ENCODE measurements around the gene KCNIP1. TPM values are rescaled to one million over a fixed set of nuclear protein-coding genes. Genes with fewer than 3 reads are reported as not detected.

Gene KCNIP1
- total and polyA plus RNA-seq, 10 of the 15 experiments (the other 5 are each of a cell fraction or from before 2014, with no cell fraction given) = not detected

DNA sequence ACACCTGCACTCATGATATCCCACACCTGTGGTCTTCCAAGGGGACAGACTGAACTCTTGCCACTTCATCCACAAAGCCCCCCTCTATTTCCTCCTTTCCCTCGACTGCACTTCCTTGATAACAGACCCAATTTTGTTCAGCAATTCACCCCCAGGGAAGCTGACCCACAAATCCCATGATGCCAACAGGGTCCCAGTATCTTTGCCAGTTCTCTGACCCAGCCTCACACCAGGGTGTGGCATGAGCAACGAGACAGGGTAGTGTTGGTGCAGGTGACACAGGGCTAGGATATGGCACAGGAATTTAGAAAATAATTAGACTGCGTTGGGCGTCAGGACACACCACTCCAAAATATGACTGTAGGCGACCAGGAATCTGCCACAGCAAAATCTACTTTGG, 30.2 kb upstream of the KCNIP1 start:
- H3K27ac ChIP-seq (ENCODE audit: control insufficient read depth, insufficient read depth) = no peak overlapping the region
- no peaks in the 10 kb centered on the region for H3K79me2 ChIP-seq (ENCODE audit: control insufficient read depth, insufficient read depth, low read length)
- H3K4me3 ChIP-seq = no peak overlapping the region
- in situ Hi-C loops (cut with MboI) = no loop called here
- no peaks in the 10 kb centered on the region for H3K36me3 ChIP-seq (ENCODE audit: control insufficient read depth in 2 of 2, insufficient read depth in 2 of 2, low read length in 1 of 2)
- no peaks in the 10 kb centered on the region; a peak in 2 of 4 replicates for H3K27me3 ChIP-seq (replicated peaks in 1 of 2; ENCODE audit: control insufficient read depth in 2 of 2, insufficient read depth in 2 of 2, low read length in 1 of 2)
- SMC1A ChIA-PET (ENCODE audit: uncharacterized antibody, unreplicated experiment) = no interaction called here
- RAD21 ChIA-PET (ENCODE audit: unreplicated experiment) = no interaction called here
- TF ChIP-seq WRNIP1 (IDR thresholded peaks at IDR 0.05; ENCODE audit: borderline replicate concordance, low read depth, low read length) = no peak
- TF ChIP-seq SUPT20H (IDR thresholded peaks at IDR 0.05; ENCODE audit: borderline replicate concordance, control insufficient read depth, low read depth, low read length) = no peak
- no peak for TF ChIP-seq ETV6 (conservative IDR thresholded peaks at IDR 0.05 in 1 of 2, IDR thresholded peaks at IDR 0.05 in 1 of 2; ENCODE audit: borderline replicate concordance in 1 of 2, low read depth in 1 of 2)
- TF ChIP-seq CHD1 (IDR thresholded peaks at IDR 0.05; ENCODE audit: low read depth, low read length) = no peak
- no peak for TF ChIP-seq JUND (IDR thresholded peaks at IDR 0.05; ENCODE audit: low read depth, low read length)
- TF ChIP-seq EED (IDR thresholded peaks at IDR 0.05; ENCODE audit: low read depth) = no peak
- WGBS (ENCODE audit: insufficient coverage, insufficient replicate concordance, low lambda C conversion rate, missing lambda C conversion rate) = 33% methylated on average over 5 of the region's 5 CpGs
- no peak overlapping the region for H2AFZ ChIP-seq (ENCODE audit: control insufficient read depth, low read depth, low read length)
- no peak overlapping the region for H3K9ac ChIP-seq (ENCODE audit: control insufficient read depth, insufficient read depth, low read length)
- no peak overlapping the region for H3K4me2 ChIP-seq (ENCODE audit: control insufficient read depth, insufficient read depth)
- ATAC-seq = no peak
- BruUV-seq (replicated peaks) = no TSS peak
- H3K4me1 ChIP-seq (ENCODE audit: control insufficient read depth, insufficient read depth, low read length) = no peaks in the 10 kb centered on the region
- CTCF ChIA-PET = no interaction called here
- no peaks in the 10 kb centered on the region for H4K20me1 ChIP-seq (ENCODE audit: control insufficient read depth, insufficient read depth)
- intact Hi-C loops (cut with micrococcal nuclease; ENCODE audit: unreplicated experiment) = no loop called here
- H3K9me3 ChIP-seq (replicated peaks; ENCODE audit: control insufficient read depth, insufficient read depth, low read length) = no peaks in the 10 kb centered on the region; the same call in 2 of the 3 replicates
- POLR2A ChIA-PET = no interaction called here
- FAIRE-seq = no peak
- no peak for DNase-seq (ENCODE audit: low read depth, low spot score)

GRCh38 chr5:170474489-170475274, 29.1 kb upstream of the KCNIP1 start:
- DNase-seq (ENCODE audit: low read depth, low spot score) (no peak), FAIRE-seq (no peak), ATAC-seq (no peak)
- H3K9ac ChIP-seq (ENCODE audit: control insufficient read depth, insufficient read depth, low read length) = no peak overlapping the region
- BruUV-seq (replicated peaks) = no TSS peak
- RAD21 ChIA-PET (ENCODE audit: unreplicated experiment) = no interaction called here
- in situ Hi-C loops (cut with MboI) (no loop called here), intact Hi-C loops (cut with micrococcal nuclease; ENCODE audit: unreplicated experiment) (no loop called here)
- no peak overlapping the region for H3K4me3 ChIP-seq
- H3K4me2 ChIP-seq (ENCODE audit: control insufficient read depth, insufficient read depth) = no peak overlapping the region
- SMC1A ChIA-PET (ENCODE audit: uncharacterized antibody, unreplicated experiment) = no interaction called here
- H4K20me1 ChIP-seq (ENCODE audit: control insufficient read depth, insufficient read depth) = no peaks in the 10 kb centered on the region
- no peak overlapping the region for H2AFZ ChIP-seq (ENCODE audit: control insufficient read depth, low read depth, low read length)
- CTCF ChIA-PET = interaction anchor here (1.6 kb wide), 1 partner anchor 48 kb away, joined by 5 read pairs; no protein-coding TSS in a partner anchor
- no peaks in the 10 kb centered on the region for H3K4me1 ChIP-seq (ENCODE audit: control insufficient read depth, insufficient read depth, low read length)
- no peaks in the 10 kb centered on the region for H3K36me3 ChIP-seq (ENCODE audit: control insufficient read depth in 2 of 2, insufficient read depth in 2 of 2, low read length in 1 of 2)
- POLR2A ChIA-PET = no interaction called here
- no peaks in the 10 kb centered on the region; a peak in 2 of 4 replicates for H3K27me3 ChIP-seq (replicated peaks in 1 of 2; ENCODE audit: control insufficient read depth in 2 of 2, insufficient read depth in 2 of 2, low read length in 1 of 2)
- WGBS (ENCODE audit: insufficient coverage, insufficient replicate concordance, low lambda C conversion rate, missing lambda C conversion rate) = 46% methylated on average over 12 of the region's 12 CpGs
- H3K79me2 ChIP-seq (ENCODE audit: control insufficient read depth, insufficient read depth, low read length) = no peaks in the 10 kb centered on the region
- no peaks in the 10 kb centered on the region; the same call in 2 of the 3 replicates for H3K9me3 ChIP-seq (replicated peaks; ENCODE audit: control insufficient read depth, insufficient read depth, low read length)
- H3K27ac ChIP-seq (ENCODE audit: control insufficient read depth, insufficient read depth) = no peak overlapping the region
- TF ChIP-seq, protein P1, sequence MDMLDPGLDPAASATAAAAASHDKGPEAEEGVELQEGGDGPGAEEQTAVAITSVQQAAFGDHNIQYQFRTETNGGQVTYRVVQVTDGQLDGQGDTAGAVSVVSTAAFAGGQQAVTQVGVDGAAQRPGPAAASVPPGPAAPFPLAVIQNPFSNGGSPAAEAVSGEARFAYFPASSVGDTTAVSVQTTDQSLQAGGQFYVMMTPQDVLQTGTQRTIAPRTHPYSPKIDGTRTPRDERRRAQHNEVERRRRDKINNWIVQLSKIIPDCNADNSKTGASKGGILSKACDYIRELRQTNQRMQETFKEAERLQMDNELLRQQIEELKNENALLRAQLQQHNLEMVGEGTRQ (IDR thresholded peaks at IDR 0.05; ENCODE audit: borderline replicate concordance, low read depth, low read length) = no peak
- TF ChIP-seq CTCF (IDR thresholded peaks at IDR 0.05 in 2 of 3, conservative IDR thresholded peaks at IDR 0.05 in 1 of 3; ENCODE audit: control insufficient read depth in 2 of 3, extremely low read depth in 1 of 3, insufficient read depth in 1 of 3, low read depth in 3 of 3, low read length in 3 of 3) (no peak), ATF2 (IDR thresholded peaks at IDR 0.05; ENCODE audit: low read length) (no peak), NFYA (IDR thresholded peaks at IDR 0.05; ENCODE audit: borderline replicate concordance, low read depth, low read length) (no peak), MTA2 (IDR thresholded peaks at IDR 0.05; ENCODE audit: low read depth) (no peak), SMAD5 (IDR thresholded peaks at IDR 0.05; ENCODE audit: low read depth) (no peak)

Data from GM12878 (cell line).